ENCODE data around the gene SSC5D.

Gene SSC5D

DNA sequence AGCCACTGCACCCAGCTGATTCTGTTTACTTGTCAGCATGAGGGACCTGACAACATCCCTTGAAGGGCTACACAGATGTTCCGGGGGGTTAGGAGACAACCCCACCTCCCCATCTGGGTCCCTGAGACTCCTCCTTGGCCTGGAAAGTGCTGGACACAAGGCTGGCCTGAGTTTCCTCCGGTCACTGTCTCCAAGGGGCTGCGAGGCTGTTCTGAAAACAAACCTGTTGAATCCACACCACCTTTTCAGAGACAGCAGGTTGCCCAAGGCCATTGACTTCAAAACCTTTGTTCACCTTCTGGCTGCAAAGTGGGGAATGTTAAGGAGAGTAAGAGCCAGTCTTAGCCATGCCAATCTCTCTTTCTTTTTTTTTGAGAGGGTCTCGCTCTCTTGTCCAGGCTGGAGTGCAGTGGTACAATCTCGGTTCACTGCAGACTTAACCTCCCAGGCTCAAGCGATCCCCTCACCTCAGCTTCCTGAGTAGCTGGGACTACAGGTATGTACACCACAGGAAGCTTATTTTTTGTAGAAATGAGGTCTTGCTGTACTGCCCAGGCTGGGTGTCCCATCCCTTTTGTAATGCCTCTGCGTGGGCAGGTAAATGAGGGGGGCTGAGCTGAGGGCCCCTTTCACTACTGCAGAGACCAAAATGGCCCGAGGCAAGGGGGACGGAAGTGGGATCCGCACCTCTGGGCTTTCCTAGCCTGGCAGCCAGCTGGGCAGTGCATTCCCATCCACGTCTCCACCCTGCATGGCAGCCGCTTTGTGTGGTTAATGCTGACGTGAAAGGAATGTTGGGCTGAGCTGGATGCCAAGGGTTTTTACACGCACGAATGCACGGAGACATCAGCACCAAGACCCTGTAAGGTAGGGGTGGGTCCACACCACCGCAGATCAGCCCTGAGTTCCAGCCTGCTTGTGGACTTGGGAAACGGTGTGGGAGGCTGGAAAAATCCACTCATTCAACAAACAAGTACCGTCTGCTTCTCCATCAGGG lies 13.7 kb upstream of the SSC5D start:
- no peak for DNase-seq

GRCh38 chr19:55476100-55476775 lies 12.0 kb upstream of the SSC5D start, which contains the start of gene ZNF628:
TSS of gene ZNF628 (plus strand) at chr19:55476617. CDS start at chr19:55479911, 3,294 bp downstream.
- peak; percentile 99 for DNase-seq

- DNase-seq, result no peak
Measured at GRCh38 chr19:55477905-55478304, 10.3 kb upstream of the SSC5D start.

GRCh38 chr19:55478364-55478763 lies 9.9 kb upstream of the SSC5D start:
- no peak for DNase-seq

- DNase-seq, result no peak
Measured at GRCh38 chr19:55479045-55479444, 9.2 kb upstream of the SSC5D start.

DNA sequence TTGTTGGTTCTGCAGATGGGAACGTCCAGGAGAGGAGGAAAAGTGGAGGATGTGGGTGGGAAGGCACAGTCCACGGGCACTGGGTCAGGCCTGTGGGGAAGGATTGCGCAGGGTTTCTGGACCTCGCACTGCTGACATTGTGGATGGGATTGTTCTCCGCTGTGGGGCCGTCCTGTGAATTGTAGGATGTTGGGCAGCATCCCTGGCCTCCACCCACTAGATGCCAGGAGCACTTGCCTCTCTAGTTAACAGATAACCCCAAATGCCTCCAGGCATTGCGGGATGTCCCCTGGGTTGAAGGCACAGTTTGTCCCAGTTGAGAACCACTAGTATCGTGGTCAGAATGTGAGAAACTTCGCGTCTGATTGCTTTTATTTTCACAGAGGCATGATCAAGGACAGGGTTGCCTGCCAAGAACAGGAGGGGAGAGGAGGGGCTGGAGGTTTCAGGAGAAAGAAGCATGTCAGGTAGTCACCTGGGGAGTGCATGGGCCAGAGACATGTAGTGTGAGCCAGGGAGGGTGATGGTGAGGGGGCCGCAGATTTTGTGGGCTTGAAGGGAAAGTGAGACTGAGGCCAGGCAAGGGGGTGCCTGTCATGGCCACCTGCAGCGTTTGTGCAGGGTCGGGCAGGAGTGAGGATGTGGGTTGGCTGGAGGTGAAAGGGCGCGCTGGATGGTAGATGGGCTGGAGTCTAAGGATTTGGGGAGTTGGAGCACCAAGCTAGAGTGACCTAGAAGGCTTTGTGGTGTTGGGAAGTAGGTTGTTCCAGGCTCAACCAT lies 8.6 kb upstream of the SSC5D start:
- DNase-seq, result no peak

GRCh38 chr19:55481148-55481793 lies 7.0 kb upstream of the SSC5D start:
- no peak for DNase-seq

DNA sequence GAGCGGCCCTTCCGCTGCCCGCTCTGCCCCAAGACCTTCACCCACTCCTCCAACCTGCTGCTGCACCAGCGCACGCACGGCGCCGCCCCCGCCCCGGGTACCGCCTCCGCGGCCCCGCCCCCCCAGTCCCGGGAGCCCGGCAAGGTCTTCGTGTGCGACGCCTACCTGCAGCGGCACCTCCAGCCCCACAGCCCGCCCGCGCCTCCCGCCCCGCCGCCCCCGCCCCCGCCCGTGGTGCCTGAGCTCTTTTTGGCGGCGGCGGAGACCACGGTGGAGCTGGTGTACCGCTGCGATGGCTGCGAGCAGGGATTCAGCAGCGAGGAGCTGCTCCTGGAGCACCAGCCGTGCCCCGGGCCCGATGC lies 6.5 kb upstream of the SSC5D start:
- DNase-seq, result no peak

- no peak for DNase-seq
Measured at GRCh38 chr19:55482156-55482961, 5.9 kb upstream of the SSC5D start.

GRCh38 chr19:55482967-55483705 lies 5.1 kb upstream of the SSC5D start:
- DNase-seq, result no peak

DNA sequence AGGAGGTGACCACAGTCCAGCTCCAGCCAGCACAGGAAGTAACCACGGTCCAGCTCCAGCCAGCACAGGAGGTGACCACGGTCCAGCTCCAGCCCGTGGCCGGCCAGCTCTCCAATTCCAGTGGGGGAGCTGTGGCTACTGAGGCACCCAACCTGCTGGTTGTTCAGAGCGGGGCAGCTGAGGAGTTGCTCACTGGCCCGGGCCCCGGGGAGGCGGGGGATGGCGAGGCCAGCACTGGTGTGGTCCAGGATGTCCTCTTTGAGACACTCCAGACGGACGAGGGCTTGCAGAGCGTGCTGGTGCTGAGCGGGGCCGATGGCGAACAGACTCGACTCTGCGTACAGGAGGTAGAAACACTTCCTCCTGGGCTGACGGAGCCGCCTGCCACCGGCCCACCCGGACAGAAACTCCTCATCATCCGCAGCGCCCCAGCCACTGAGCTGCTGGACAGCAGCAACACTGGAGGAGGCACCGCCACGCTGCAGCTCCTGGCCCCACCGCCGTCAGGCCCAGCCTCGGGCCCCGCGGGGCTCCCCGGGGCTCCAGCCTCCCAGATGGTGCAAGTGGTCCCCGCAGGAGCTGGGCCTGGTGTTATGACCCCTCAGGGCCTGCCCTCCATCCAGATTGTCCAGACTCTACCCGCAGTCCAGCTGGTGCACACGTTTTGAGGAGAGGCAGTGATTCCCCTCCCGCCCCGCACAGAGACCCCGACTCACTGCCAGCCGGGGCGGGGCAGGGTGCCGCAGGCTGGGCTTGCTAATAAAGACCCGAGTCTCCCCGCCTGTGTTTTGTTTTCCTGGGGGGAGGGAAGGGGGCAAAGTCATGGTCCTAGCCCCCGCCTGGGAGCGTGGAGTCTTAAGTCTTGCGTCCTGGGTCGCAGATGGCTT lies 4.3 kb upstream of the SSC5D start:
- DNase-seq, result no peak

GRCh38 chr19:55484593-55485438 lies 3.4 kb upstream of the SSC5D start, which contains the start of gene NAT14:
TSS of gene NAT14 (plus strand) at chr19:55485188. CDS start at chr19:55485709, 521 bp downstream.
- peak; percentile 62 for DNase-seq

- no peak for DNase-seq
Measured at GRCh38 chr19:55485439-55486011, 2.7 kb upstream of the SSC5D start.

DNA sequence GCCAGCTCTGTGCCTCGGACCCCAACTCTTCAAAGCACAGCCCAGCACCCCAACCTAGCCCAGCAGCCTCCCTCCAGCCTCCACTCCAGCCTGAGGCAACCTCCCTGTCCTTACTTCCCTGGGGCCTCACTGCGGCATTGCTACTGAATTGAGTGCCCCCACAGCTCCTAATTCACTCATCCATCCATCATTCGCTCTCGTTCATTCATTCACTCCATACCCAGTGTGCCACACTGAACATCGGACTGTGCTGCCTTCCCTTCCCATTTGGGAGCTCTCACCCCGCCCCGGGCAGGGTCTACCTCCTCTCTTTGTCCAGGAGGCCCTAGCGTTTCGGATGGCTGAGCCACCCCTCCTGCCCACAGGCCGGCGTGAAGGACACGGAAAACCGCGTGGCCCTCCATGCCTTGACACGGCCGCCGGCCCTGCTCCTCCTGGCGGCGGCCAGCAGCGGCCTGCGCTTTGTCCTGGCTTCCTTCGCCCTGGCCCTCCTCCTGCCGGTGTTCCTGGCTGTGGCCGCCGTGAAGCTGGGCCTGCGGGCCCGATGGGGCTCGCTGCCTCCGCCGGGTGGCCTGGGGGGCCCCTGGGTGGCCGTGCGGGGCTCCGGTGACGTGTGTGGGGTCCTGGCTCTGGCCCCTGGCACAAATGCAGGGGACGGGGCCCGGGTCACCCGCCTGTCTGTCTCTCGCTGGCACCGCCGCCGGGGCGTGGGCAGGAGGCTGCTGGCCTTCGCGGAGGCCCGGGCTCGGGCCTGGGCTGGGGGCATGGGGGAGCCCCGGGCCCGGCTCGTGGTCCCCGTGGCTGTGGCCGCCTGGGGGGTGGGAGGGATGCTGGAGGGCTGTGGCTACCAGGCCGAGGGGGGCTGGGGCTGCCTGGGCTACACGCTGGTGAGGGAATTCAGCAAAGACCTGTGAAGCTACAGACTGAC lies 1.9 kb upstream of the SSC5D start:
- DNase-seq, result no peak

DNA sequence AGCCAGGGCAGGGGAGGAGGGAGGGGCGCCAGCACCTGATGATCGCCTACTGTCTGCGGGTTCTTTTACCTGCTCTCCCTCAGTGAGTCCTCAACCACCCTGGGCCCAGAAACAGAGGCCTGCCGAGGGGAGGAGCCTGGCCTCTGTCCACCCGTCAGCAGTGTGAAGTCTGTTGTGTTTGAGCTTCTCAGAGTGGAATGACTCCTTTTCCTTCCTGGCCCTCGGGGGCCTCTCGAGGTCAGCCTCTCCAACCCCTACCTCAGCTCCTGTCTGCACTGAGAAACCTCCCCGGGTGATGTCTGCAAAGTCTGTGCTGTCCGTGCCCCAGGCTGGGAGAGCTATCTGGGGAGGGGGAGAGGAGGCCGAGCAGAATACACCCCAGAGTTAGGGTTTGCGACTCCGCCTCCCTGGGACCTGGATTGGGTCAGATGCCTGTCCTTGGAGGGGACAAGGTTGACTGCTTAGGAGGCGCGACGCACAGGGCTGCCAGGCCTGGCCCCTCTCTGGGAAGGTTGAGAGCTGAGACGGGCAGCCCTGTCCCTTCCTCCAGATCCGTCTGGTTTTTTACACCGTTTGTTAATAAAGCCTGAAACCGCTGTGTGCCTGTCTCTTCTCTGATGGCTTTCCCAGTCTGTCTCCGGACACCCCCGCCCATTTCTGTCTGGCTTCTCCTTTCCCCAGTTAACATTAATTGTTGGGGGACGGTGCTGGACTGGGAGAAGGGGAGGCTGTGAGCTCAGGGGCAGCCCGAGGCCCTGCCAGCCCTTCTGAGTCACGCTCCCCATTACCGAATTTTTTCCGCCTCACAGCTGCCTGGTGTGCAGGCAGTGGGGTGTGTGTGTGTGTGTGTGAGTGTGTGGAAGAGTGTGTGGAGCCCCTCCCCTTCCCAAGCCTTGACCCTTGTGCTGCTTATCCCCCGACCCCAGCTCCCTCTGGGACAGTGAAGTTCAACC lies 989 bp upstream of the SSC5D start:
- peak; percentile 95 for DNase-seq

Measured in fibroblast of skin of right quadriceps (primary cell).